Uterus (tissue), 4 donors: ENCODE results near the gene EFHD1. TPM values are rescaled to one million over a fixed set of nuclear protein-coding genes. Genes with fewer than 3 reads are reported as not detected.

Source experiments
- DNase-seq, 2 donors: peaks; one replicate each; pipeline ENCODE4 v3.0.0-alpha.2; 2019 to 2020
- H3K27ac ChIP-seq, 2 donors: fragments of 200-600 bp; sonication (generic); 1 replicate in 1 of 2; 2 replicates in 1 of 2; pipeline ENCODE4 v1.5.1; 2016 to 2018
- H3K27me3 ChIP-seq, 2 donors: fragments of 200-600 bp; sonication (generic); one replicate each; pipeline ENCODE4 v1.5.1; 2018 to 2019; ENCODE audit warnings: control low read depth in 1 of 2
- H3K36me3 ChIP-seq, 2 donors: fragments of 200-600 bp; sonication (generic); one replicate each; pipeline ENCODE4 v1.5.1; 2019; ENCODE audit warnings: control low read depth in 1 of 2
- H3K4me1 ChIP-seq, 2 donors: fragments of 200-600 bp; sonication (generic); one replicate each; pipeline ENCODE4 v1.5.1; 2018 to 2019; ENCODE audit warnings: control low read depth in 1 of 2
- H3K4me3 ChIP-seq, 2 donors: fragments of 200-600 bp; sonication (generic); 1 replicate in 1 of 2; 2 replicates in 1 of 2; pipeline ENCODE4 v1.5.1; 2018 to 2019; ENCODE audit warnings: mild to moderate bottlenecking in 1 of 2
- H3K9me3 ChIP-seq, 2 donors: fragments of 200-600 bp; sonication (generic); one replicate each; pipeline ENCODE4 v1.5.1; 2019; ENCODE audit warnings: control low read depth in 1 of 2
- POLR2A ChIP-seq, 2 donors: fragments of 450-650 bp; IDR thresholded peaks; one replicate each; pipeline ENCODE4 v1.6.1; 2016; ENCODE audit warnings: antibody characterized with exemption in 2 of 2, mild to moderate bottlenecking in 1 of 2, moderate library complexity in 1 of 2
- intact Hi-C: fragments of 100-400 bp; cut with DNase I; formaldehyde crosslinking; loops from one replicate; pipeline ENCODE4 v1.15.1; 2023; ENCODE audit warnings: low total_unique reads
- total RNA-seq, 4 donors: library from RNA; depleted of rRNA in 3 of 4; stranded (reverse); fragments of >200 nt in 3 of 4; gene quantifications; one replicate each; pipeline versions ENCODE4 v1.1.0 to v1.2.4, GENCODE V29; 2014 to 2023
- TF ChIP-seq, protein P1 (sequence below), 4 experiments: fragments of 200-600 bp in 2 of 4; fragments of 450-650 bp in 2 of 4; sonication (generic) in 2 of 4; IDR thresholded peaks; one replicate each; pipeline ENCODE4 v1.5.1; 2016 to 2019; ENCODE audit warnings: antibody characterized with exemption in 4 of 4, mild to moderate bottlenecking in 2 of 4, moderate library complexity in 1 of 4
- donor health status: DM: yes; HTN: yes; CAD: no.

Gene EFHD1
- total RNA-seq, 4 donors from 2014 or later, result 8.5 to 102 (median 38.1) TPM

DNA sequence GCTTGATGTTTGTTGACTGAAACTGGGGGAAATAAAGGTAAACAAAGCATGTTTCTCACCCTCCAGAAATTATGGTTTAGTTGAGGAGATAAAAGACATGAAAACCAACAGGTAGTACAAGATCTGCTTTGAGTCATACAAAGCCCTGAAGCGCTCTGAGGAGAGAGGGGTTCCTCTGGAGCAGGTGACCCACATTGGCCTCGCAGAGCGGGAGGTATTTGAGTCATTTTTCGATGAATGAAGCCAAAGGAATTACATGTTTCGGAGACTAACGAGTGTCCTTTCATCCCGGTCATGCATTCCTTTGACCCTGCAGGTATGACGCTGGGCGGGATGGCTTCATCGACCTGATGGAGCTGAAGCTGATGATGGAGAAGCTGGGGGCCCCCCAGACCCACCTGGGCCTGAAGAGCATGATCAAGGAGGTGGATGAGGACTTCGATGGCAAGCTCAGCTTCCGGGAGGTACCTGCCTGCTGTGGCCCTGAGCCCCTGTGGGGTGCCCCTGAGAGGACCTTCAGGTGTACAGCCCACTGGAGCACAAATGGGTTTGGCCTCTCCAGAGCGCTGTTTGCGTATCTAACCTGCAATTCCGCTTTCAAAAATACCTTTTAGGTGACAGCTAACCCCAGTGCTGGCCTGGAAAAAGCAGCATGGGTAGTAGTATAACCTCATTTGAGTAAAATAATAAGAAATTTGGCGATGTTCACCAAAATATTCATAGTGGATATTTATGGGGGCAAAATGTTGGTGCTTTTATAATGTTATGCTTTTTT, 29.3 kb downstream of the EFHD1 start:
- Histone ChIP-seq H3K27me3 (no peaks in the 10 kb centered on the region), H3K36me3 (no peaks in the 10 kb centered on the region), H3K27ac (no peak overlapping the region), H3K4me3 (no peak overlapping the region), H3K9me3 (no peaks in the 10 kb centered on the region), H3K4me1 (no peaks in the 10 kb centered on the region)
- intact Hi-C loops, result loop anchor here (10.0 kb wide), 1 partner anchor 48 kb away; no protein-coding TSS in a partner anchor
- DNase-seq, result no peak
- TF ChIP-seq, protein P1, sequence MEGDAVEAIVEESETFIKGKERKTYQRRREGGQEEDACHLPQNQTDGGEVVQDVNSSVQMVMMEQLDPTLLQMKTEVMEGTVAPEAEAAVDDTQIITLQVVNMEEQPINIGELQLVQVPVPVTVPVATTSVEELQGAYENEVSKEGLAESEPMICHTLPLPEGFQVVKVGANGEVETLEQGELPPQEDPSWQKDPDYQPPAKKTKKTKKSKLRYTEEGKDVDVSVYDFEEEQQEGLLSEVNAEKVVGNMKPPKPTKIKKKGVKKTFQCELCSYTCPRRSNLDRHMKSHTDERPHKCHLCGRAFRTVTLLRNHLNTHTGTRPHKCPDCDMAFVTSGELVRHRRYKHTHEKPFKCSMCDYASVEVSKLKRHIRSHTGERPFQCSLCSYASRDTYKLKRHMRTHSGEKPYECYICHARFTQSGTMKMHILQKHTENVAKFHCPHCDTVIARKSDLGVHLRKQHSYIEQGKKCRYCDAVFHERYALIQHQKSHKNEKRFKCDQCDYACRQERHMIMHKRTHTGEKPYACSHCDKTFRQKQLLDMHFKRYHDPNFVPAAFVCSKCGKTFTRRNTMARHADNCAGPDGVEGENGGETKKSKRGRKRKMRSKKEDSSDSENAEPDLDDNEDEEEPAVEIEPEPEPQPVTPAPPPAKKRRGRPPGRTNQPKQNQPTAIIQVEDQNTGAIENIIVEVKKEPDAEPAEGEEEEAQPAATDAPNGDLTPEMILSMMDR (IDR thresholded peaks at IDR 0.05), result no peak
- TF ChIP-seq POLR2A (IDR thresholded peaks at IDR 0.05), result no peak

DNA sequence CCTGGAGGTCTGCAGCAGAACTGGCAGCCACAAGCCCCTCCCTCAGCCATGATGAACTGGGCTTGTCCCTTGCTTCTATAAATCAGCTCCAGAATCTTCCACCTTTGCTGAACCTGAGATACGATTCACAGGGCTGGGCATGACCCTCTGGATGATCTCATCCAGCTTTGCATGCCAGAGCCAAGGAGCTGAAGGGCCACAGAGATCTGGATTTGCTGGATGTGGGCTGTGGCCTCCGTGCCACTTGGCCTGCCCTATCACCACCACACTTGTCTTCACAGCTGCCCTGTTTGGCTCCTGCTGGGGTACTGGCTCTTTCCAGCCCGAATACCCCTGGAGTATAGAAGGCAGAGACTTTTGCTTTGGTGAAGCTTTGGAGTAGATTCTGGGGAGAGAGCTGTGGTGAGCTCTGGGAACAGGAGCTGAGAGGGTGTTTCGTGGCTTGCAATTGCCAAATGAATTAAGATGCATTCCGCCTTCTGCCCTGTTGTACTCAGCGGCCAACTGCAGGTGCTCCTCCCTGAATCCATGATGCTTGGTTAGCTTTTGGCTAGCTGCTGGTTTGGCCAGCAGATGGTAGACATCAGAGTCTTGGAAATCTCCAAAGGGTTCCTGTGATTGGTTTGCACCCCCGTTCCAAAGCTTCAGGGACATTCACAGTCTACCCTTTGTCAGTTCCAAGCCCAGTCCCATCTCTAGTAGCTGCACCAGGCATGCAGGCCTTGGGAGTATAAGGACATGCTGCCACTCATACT, 32.8 kb downstream of the EFHD1 start:
- no peaks in the 10 kb centered on the region for H3K36me3 ChIP-seq
- no peaks in the 10 kb centered on the region for H3K9me3 ChIP-seq
- no peak overlapping the region for H3K27ac ChIP-seq
- no peak for TF ChIP-seq POLR2A (IDR thresholded peaks at IDR 0.05)
- TF ChIP-seq, protein P1 (IDR thresholded peaks at IDR 0.05), result no peak
- no peak overlapping the region for H3K4me3 ChIP-seq
- H3K4me1 ChIP-seq, result no peaks in the 10 kb centered on the region
- no peak for DNase-seq
- intact Hi-C loops, result loop anchor here (10.0 kb wide), 1 partner anchor 51 kb away; no protein-coding TSS in a partner anchor
- no peaks in the 10 kb centered on the region for H3K27me3 ChIP-seq

DNA sequence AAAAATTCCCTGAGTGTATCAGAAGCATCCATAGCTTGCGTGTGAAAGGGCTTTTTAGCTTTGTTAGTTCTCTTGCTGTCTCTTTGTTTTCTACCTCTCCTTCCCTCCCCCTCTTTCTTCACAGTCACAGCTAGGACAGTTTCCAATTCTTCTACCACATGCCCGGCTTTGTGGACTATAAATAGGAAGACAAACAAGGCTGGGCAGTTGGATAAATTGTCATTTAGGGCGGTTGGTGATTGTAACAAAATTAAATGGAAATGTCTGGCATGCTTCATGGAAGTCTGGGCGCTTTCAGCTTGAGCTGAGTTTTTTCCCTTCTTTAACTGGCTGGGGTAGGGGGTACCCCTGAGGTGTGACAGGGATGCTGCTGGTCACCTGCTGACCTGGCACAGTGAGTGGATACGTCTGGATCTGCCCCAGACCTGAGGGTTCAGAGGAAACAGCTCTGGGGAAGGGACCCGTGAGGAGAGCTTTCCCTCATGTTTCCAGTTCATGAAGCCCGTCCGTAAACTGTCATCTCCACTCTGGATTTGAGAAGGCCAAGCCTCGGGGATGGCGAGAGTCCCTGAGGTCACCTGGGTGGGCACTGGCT, 34.7 kb downstream of the EFHD1 start:
- no peak for DNase-seq
- no peaks in the 10 kb centered on the region for H3K4me1 ChIP-seq
- TF ChIP-seq POLR2A (IDR thresholded peaks at IDR 0.05), result no peak
- TF ChIP-seq, protein P1 (IDR thresholded peaks at IDR 0.05), result no peak
- H3K4me3 ChIP-seq, result no peak overlapping the region
- intact Hi-C loops, result loop anchor here (10.0 kb wide), 1 partner anchor 53 kb away; no protein-coding TSS in a partner anchor
- no peaks in the 10 kb centered on the region for H3K36me3 ChIP-seq
- no peaks in the 10 kb centered on the region for H3K9me3 ChIP-seq
- no peaks in the 10 kb centered on the region for H3K27me3 ChIP-seq
- no peak overlapping the region for H3K27ac ChIP-seq

DNA sequence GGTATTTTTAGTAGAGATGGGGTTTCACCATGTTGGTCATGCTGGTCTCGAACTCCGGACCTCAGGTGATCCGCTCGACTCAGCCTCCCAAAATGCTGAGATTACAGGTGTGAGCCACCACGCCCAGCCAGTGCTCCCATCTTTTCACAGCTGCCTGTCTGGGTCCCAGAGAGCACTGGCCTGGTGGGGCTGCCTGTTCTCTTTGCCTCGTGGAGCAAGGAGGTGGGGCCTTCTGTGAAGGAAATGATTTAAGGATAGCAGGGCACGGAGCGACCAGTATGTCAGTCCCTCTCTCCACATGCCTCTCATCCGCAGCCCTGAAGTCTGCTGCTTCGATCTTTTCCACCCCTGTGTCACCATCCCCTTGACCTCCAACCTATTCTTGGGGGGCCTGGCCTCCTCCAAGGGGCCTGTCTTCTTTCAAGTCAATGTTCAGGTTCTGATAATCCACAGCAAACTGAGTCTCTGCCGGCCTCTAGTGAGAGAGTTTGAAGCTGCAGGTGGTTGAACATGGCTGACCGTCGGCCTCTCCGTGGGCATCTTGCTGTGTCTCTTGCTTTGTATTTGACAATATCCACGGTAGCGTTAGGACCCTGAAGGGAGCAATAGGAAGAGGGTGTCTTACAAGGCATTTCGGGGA, 35.5 kb downstream of the EFHD1 start:
- intact Hi-C loops, result loop anchor here (10.0 kb wide), 1 partner anchor 54 kb away; no protein-coding TSS in a partner anchor

More for the DNA sequence above, 35.5 kb downstream of the EFHD1 start:
- no peak overlapping the region for H3K27ac ChIP-seq
- no peaks in the 10 kb centered on the region for H3K27me3 ChIP-seq
- no peaks in the 10 kb centered on the region for H3K9me3 ChIP-seq
- DNase-seq, result peak; percentile 27 to 46
- H3K4me1 ChIP-seq, result no peaks in the 10 kb centered on the region
- no peak overlapping the region for H3K4me3 ChIP-seq
- TF ChIP-seq POLR2A (IDR thresholded peaks at IDR 0.05), result no peak
- TF ChIP-seq, protein P1 (IDR thresholded peaks at IDR 0.05), result peak; percentile 29 to 59 (median 48)
- H3K36me3 ChIP-seq, result no peaks in the 10 kb centered on the region
